ENCODE measurements around the gene CDPF1. TPM values are rescaled to one million over a fixed set of nuclear protein-coding genes. Genes with fewer than 3 reads are reported as not detected.

Gene CDPF1
- total and polyA plus RNA-seq, 2 donors (not counting 3 experiments of a cell fraction or from before 2014, with no cell fraction given), result 9.7 to 9.9 TPM

GRCh38 chr22:46214149-46214548 is 35.9 kb downstream of the CDPF1 start:
- no peak for FAIRE-seq
- dilution Hi-C loops (cut with MboI; ENCODE audit: extremely low pct_ligation_motif_present, low sequenced_read_pairs), result no loop called here
- BruUV-seq (replicated peaks), result no TSS peak

GRCh38 chr22:46213052-46213451 is 37.0 kb downstream of the CDPF1 start:
- CTCF ChIA-PET, result no interaction called here
- BruUV-seq (replicated peaks), result no TSS peak
- no peak overlapping the region for H3K4me3 ChIP-seq (replicated peaks in 1 of 3; ENCODE audit: insufficient read depth in 1 of 3, low read depth in 1 of 3, low read length in 3 of 3)
- H3K36me3 ChIP-seq (ENCODE audit: control insufficient read depth in 2 of 2, extremely low read depth in 1 of 2, insufficient read depth in 2 of 2, low read length in 2 of 2), result no peaks in the 10 kb centered on the region
- dilution Hi-C loops (cut with MboI; ENCODE audit: extremely low pct_ligation_motif_present, low sequenced_read_pairs), result no loop called here
- no peaks in the 10 kb centered on the region for H3K9me1 ChIP-seq (replicated peaks; ENCODE audit: control insufficient read depth, extremely low read depth, insufficient read depth, low read length)
- no peak overlapping the region for H2AFZ ChIP-seq (ENCODE audit: low read depth, low read length)
- FAIRE-seq (no peak), DNase-seq (ENCODE audit: low read depth, low spot score) (no peak)
- H3K9me3 ChIP-seq (replicated peaks; ENCODE audit: control insufficient read depth, insufficient read depth, low read length), result no peaks in the 10 kb centered on the region
- POLR2A ChIA-PET, result no interaction called here
- H3K4me1 ChIP-seq (ENCODE audit: control insufficient read depth, extremely low read depth, insufficient read depth, low read length), result no peaks in the 10 kb centered on the region
- no peaks in the 10 kb centered on the region for H3K79me2 ChIP-seq (ENCODE audit: control insufficient read depth, insufficient read depth, low read length)
- H4K20me1 ChIP-seq (replicated peaks; ENCODE audit: control insufficient read depth, extremely low read depth, insufficient read depth, low read length), result no peaks in the 10 kb centered on the region
- intact Hi-C loops (cut with micrococcal nuclease), result no loop called here
- no peak for TF ChIP-seq MAX (IDR thresholded peaks at IDR 0.05; ENCODE audit: insufficient read depth, insufficient read length)
- no peak for TF ChIP-seq JUN (IDR thresholded peaks at IDR 0.05; ENCODE audit: borderline replicate concordance, insufficient read depth, insufficient read length, low read depth)
- TF ChIP-seq POLR2A (IDR thresholded peaks at IDR 0.05; ENCODE audit: low read depth, low read length), result no peak
- TF ChIP-seq EZH2 (IDR thresholded peaks at IDR 0.05; ENCODE audit: borderline replicate concordance, low read depth, low read length, severe bottlenecking), result no peak
- no peak for TF ChIP-seq CTCF (IDR thresholded peaks at IDR 0.05; ENCODE audit: extremely low read depth in 1 of 2, insufficient read depth in 1 of 2, low read depth in 1 of 2, low read length in 2 of 2)
- TF ChIP-seq FOS (IDR thresholded peaks at IDR 0.05; ENCODE audit: borderline replicate concordance, insufficient read depth, low read length), result no peak
- no peak for TF ChIP-seq GATA2 (IDR thresholded peaks at IDR 0.05; ENCODE audit: insufficient read depth, insufficient read length, low read depth, low read length)
- TF ChIP-seq POLR2AphosphoS5 (IDR thresholded peaks at IDR 0.05; ENCODE audit: insufficient read depth, low read depth, low read length), result no peak
- no peak for TF ChIP-seq MYC (IDR thresholded peaks at IDR 0.05; ENCODE audit: low read depth, low read length)
- no peak overlapping the region for H3K27ac ChIP-seq (ENCODE audit: insufficient read depth, low read depth, low read length)
- H3K4me2 ChIP-seq (ENCODE audit: insufficient read depth, low read length), result no peak overlapping the region
- no peak overlapping the region for H3K9ac ChIP-seq (replicated peaks; ENCODE audit: extremely low read depth, insufficient read depth, low read length)
- H3K27me3 ChIP-seq (ENCODE audit: control insufficient read depth in 2 of 2, insufficient read depth in 2 of 2, low read length in 2 of 2), result no peaks in the 10 kb centered on the region

More at GRCh38 chr22:46214149-46214548, 35.9 kb downstream of the CDPF1 start:
- ChIA-PET CTCF (no interaction called here), POLR2A (no interaction called here)
- Histone ChIP-seq H4K20me1 (replicated peaks; ENCODE audit: control insufficient read depth, extremely low read depth, insufficient read depth, low read length) (no peaks in the 10 kb centered on the region), H3K27ac (ENCODE audit: insufficient read depth, low read depth, low read length) (no peak overlapping the region), H3K27me3 (ENCODE audit: control insufficient read depth in 2 of 2, insufficient read depth in 2 of 2, low read length in 2 of 2) (no peaks in the 10 kb centered on the region), H3K4me2 (ENCODE audit: insufficient read depth, low read length) (no peak overlapping the region), H2AFZ (ENCODE audit: low read depth, low read length) (no peak overlapping the region), H3K4me3 (replicated peaks in 1 of 3; ENCODE audit: insufficient read depth in 1 of 3, low read depth in 1 of 3, low read length in 3 of 3) (no peak overlapping the region), H3K36me3 (ENCODE audit: control insufficient read depth in 2 of 2, extremely low read depth in 1 of 2, insufficient read depth in 2 of 2, low read length in 2 of 2) (no peaks in the 10 kb centered on the region), H3K79me2 (ENCODE audit: control insufficient read depth, insufficient read depth, low read length) (no peaks in the 10 kb centered on the region), H3K4me1 (ENCODE audit: control insufficient read depth, extremely low read depth, insufficient read depth, low read length) (no peaks in the 10 kb centered on the region), H3K9me3 (replicated peaks; ENCODE audit: control insufficient read depth, insufficient read depth, low read length) (no peaks in the 10 kb centered on the region), H3K9me1 (replicated peaks; ENCODE audit: control insufficient read depth, extremely low read depth, insufficient read depth, low read length) (no peaks in the 10 kb centered on the region), H3K9ac (replicated peaks; ENCODE audit: extremely low read depth, insufficient read depth, low read length) (no peak overlapping the region)
- intact Hi-C loops (cut with micrococcal nuclease), result no loop called here
- no peak for DNase-seq (ENCODE audit: low read depth, low spot score)
- no peak for TF ChIP-seq GATA2 (IDR thresholded peaks at IDR 0.05; ENCODE audit: insufficient read depth, insufficient read length, low read depth, low read length)
- TF ChIP-seq POLR2A (IDR thresholded peaks at IDR 0.05; ENCODE audit: low read depth, low read length), result no peak
- TF ChIP-seq MAX (IDR thresholded peaks at IDR 0.05; ENCODE audit: insufficient read depth, insufficient read length), result no peak

All from endothelial cell of umbilical vein (primary cell).